ENCODE data around the gene NUP50.

The NUP50 gene

DNA sequence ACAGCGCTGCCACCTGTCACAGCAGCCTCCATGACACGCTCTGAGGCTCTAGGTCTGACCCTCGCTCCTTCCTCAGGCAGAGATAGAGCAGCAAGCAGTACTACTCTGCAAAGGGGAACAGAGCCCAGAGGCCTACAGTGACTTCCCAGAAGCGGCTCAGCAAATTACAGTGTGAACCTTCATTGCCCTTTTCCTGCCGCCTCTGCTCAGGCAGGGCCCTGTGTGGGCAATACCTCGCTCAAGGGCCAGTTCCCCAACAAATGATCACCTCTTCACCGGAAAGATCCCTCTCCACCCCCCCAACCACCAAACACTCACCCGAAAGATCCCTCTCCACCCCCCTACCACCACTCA, 64.7 kb downstream of the NUP50 start:
- DNase-seq (ENCODE audit: low spot score): no peak

DNA sequence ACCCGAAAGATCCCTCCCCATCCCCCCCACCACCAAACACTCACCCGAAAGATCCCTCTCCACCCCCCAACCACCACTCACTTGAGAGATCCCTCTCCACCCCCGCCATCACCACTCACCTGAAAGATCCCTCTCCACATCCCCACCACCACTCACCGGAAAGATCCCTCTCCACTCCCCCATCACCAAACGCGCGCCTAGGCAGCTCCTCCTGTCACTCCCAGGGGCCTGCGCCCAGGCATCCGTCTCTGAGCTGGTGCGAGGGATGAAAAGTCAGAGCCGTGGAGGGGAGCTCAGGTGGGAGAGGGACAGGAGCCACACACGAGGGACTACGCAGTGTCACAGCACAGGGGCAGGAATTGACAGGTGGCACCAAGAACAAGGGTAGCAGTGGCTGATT, 65.5 kb downstream of the NUP50 start:
- DNase-seq (ENCODE audit: low spot score): no peak

DNA sequence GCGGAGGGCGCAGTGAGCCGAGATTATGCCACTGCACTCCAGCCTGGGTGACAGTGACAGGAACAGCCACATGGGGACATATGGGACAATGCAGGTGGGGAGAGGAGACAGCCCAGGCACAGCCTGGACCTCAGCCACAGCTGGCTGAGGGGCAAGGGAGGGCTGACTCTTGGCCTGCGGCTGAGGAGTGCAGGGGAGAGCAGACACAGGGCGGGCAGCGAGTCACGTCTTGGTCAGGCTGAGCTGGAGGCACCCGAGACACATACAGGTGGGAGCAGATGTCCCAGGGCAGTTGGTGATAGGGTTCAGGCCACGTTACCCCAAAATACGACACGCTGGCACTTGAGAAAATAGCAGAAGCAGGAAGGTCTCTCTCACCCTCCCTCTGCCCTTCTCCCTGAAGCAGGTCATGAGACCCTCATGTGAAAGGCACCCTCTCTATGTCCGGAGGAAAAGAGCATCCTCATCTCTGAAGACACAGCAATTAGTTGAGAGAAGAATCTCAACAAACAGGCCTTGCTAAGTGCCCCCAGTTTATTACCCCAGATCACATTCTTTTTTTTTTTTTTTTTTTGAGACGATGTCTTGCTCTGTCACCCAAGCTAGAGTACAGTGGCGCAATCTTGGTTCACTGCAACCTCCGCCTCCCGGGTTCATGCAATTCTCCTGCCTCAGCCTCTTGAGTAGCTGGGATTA, 66.4 kb downstream of the NUP50 start:
- DNase-seq (ENCODE audit: low spot score): no peak

- DNase-seq (ENCODE audit: low spot score): no peak
Measured at GRCh38 chr22:45231293-45231692, 67.6 kb downstream of the NUP50 start.

DNA sequence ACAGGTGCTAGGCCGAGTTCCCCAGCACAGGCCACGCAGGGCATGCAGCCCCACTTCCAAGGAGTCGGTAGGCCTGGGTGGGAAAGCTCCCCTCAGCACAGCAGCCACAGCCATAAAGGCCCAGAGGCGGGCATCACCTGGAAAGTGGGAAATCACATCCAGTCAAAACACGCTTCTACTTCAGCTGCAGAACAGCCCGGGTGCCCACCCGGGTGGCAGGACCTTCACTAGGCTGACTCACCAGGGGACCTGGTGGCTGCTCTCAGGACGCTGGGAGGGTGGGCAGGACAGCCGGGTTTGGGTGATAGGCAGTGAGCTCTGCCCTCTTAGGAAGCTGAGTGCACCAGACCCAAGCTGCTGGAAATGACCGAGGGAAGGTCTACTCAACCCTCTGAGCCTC, 69.7 kb downstream of the NUP50 start:
- DNase-seq (ENCODE audit: low spot score): no peak

GRCh38 chr22:45233827-45234226, 70.1 kb downstream of the NUP50 start:
- no peak for DNase-seq (ENCODE audit: low spot score)

- no peak for DNase-seq (ENCODE audit: low spot score)
Measured at GRCh38 chr22:45235101-45235777, 71.5 kb downstream of the NUP50 start.

- no peak for DNase-seq (ENCODE audit: low spot score)
Measured at GRCh38 chr22:45235851-45236342, 72.2 kb downstream of the NUP50 start.

GRCh38 chr22:45237065-45237990, 73.6 kb downstream of the NUP50 start:
- DNase-seq (ENCODE audit: low spot score): no peak

Measured in CD4-positive, alpha-beta T cell treated with Interleukin-2 at 100 ng/mL for 4 hours (primary cell).